Activated naive CD8-positive, alpha-beta T cell treated with anti-CD3 and anti-CD28 coated beads, Interleukin-2, amount 50 U/mL, for 16 hours (primary cell): ENCODE data around the gene SLIRP.
"Not testable (repeated sequence)": the region's sequence is repeated elsewhere in the genome, so short reads cannot be mapped to it uniquely, and the experiment has no call there.

Experiments used
- DNase-seq: peaks from one replicate; pipeline ENCODE4 v3.0.0-alpha.2; 2020; ENCODE audit warnings: low read depth, low spot score

Gene SLIRP

DNA sequence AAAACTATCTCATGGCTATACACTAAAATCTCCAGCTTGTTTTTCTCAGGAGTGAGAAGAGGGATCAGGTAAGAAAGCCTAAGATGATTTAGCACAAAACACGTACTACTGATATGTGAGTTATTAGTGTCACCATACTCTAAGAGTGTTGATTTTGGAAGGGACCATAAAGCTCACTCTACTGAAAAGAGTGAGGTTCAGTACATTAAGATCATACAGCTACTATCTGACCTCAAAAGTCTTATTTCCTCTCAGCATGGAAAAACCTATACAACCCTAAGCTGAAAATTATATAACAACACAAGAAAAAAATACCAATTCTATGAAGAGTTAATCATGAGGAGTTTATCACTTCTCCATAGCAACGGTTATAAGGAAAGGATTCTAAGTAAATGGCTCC lies 33.5 kb downstream of the SLIRP start:
- no peak for DNase-seq

- DNase-seq, result no peak
These were observed 38.3 kb downstream of the SLIRP start for GRCh38 chr14:77746064-77746702.

DNA sequence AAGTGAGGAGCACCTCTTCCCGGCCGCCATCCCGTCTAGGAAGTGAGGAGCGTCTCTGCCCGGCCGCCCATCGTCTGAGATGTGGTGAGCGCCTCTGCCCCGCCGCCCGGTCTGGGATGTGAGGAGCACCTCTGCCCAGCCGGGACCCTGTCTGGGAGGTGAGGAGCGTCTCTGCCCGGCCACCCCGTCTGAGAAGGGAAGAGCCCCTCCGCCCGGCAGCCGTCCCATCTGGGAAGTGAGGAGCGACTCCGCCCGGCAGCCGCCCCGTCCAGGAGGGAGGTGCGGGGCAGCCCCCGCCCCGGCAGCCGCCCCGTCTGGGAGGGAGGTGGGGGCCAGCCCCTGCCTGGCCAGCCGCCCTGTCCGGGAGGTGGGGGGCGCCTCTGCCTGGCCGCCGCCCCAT lies 39.5 kb downstream of the SLIRP start:
- not testable (repeated sequence) for DNase-seq

GRCh38 chr14:77752266-77752665 lies 44.4 kb downstream of the SLIRP start:
- no peak for DNase-seq

GRCh38 chr14:77752799-77753516 lies 45.1 kb downstream of the SLIRP start:
- no peak for DNase-seq

- DNase-seq, result peak; percentile 80
These were observed 52.7 kb downstream of the SLIRP start, which contains the start of gene SNW1 for GRCh38 chr14:77760381-77761204. Gene SNW1 (minus strand): TSS chr14:77761156. CDS start chr14:77761127, 29 bp downstream.

DNA sequence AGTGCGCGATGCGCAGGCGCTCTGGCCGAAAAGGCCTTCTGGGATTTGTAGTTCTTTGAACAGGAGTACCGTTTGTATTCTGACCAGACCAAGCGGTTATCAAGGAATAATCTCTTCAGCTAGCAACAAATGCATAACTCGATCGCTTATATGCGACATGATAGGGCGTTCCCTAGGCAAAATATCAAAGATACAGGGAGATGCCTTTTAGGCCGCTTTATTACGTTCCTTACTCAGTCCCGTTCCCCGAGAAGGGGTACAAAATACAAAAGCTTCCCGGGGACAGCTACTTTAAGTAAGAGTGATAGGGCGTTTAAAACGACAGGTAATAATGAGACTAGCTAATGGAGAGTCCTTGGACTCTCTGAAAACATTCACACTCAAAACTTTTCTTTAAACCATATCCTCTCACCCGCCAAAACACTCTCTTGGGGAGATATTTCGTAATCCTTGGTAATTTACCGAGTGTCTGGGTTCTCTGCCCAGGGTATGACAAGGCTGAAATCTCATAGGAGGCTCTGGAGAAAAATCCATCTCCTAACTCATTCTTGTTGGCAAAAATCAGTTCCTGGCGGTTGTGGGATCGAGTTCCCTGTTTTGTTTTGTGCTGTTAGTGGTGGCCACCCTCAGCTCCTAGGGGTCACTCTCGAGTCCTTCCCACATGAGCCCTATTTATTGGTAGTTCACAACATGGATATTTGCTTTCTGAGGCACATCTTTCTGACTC lies 53.5 kb downstream of the SLIRP start:
- DNase-seq, result no peak

- DNase-seq, result no peak
These were observed 55.4 kb downstream of the SLIRP start for GRCh38 chr14:77763316-77763715.

DNA sequence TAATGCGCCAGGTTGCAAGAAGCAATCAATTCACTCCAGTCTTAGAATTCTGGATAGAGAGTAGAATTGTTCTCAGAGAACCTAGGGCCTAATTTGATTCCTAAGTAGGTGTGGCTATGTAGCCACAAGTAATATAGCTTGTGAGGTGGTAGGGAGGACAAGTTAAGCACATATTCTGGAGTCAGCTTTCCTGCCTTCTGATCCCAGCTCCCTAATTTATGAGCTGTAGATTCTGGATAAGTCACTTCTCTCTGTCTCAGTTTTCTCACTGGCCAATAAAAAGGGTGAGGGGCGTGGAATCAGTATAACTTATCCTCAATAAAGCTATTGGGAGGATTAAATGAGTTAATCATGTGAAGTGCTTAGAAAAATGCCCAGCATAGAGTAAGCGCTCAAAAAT lies 56.1 kb downstream of the SLIRP start:
- no peak for DNase-seq
